Natural killer cell (primary cell): Measurements from ENCODE around the gene ANKRD44. TPM values are rescaled to one million over a fixed set of nuclear protein-coding genes. Genes with fewer than 3 reads are reported as not detected.
A peak's percentile ranks its signal among the peaks of the same experiment; 100 is the strongest.

Source experiments
- ATAC-seq, 3 donors: fragments of 150-1000 bp in 2 of 3; fragments of 200-7000 bp in 1 of 3; cut with Tn5 transposase; 1 replicate in 1 of 3; 2 replicates in 2 of 3; pipeline ENCODE4 v1.10.0; 2021; ENCODE audit warnings: mild to moderate bottlenecking in 2 of 3, moderate library complexity in 2 of 3
- DNase-seq, 2 donors: peaks; one replicate each; pipeline versions ENCODE4 v3.0.0 to v3.0.0-alpha.2; 2013 to 2021; ENCODE audit warnings: mixed read lengths in 1 of 2
- H3K27ac ChIP-seq: one replicate; pipeline ENCODE4 v1.5.1; 2013; ENCODE audit warnings: mild to moderate bottlenecking, low read length
- H3K27me3 ChIP-seq: one replicate; pipeline ENCODE4 v1.6.1; 2013; ENCODE audit warnings: low read length; ENCODE audit not compliant: control insufficient read depth, insufficient read depth
- H3K36me3 ChIP-seq: one replicate; pipeline ENCODE4 v1.6.1; 2013; ENCODE audit warnings: low read length; ENCODE audit not compliant: control insufficient read depth, insufficient read depth
- H3K4me1 ChIP-seq: one replicate; pipeline ENCODE4 v1.6.1; 2013; ENCODE audit warnings: low read length; ENCODE audit not compliant: control insufficient read depth, insufficient read depth
- H3K4me3 ChIP-seq: one replicate; pipeline ENCODE4 v1.5.1; 2013; ENCODE audit warnings: low read length
- H3K9me3 ChIP-seq: one replicate; pipeline ENCODE4 v1.6.1; 2013; ENCODE audit warnings: low read length; ENCODE audit not compliant: control insufficient read depth, insufficient read depth
- H3K27ac Mint-ChIP-seq, 2 donors: one replicate each; pipeline ENCODE4 v1.8.0; 2022; ENCODE audit warnings: mild to moderate bottlenecking in 2 of 2, mixed read lengths in 2 of 2, moderate library complexity in 1 of 2
- H3K27me3 Mint-ChIP-seq, 2 donors: one replicate each; pipeline ENCODE4 v1.8.0; 2022; ENCODE audit warnings: low read depth in 2 of 2, mixed read lengths in 2 of 2
- H3K36me3 Mint-ChIP-seq: one replicate; pipeline ENCODE4 v1.8.0; 2022; ENCODE audit warnings: mixed read lengths
- H3K4me1 Mint-ChIP-seq, 2 donors: one replicate each; pipeline ENCODE4 v1.8.0; 2022; ENCODE audit warnings: mixed read lengths in 2 of 2
- H3K4me3 Mint-ChIP-seq: one replicate; pipeline ENCODE4 v1.8.0; 2022; ENCODE audit warnings: mild to moderate bottlenecking, moderate library complexity, mixed read lengths
- H3K9me3 Mint-ChIP-seq, 2 donors: one replicate each; pipeline ENCODE4 v1.8.0; 2022; ENCODE audit warnings: mixed read lengths in 2 of 2
- WGBS: methylation state at CpG from one replicate; pipeline ENCODE4 v1.1.7; 2013; ENCODE audit warnings: missing lambda C conversion rate; ENCODE audit not compliant: insufficient coverage; 5-methylcytosine and 5-hydroxymethylcytosine counted together
- intact Hi-C: fragments of 100-400 bp; cut with micrococcal nuclease; formaldehyde crosslinking; loops from one replicate; pipeline ENCODE4 v1.14.2; 2022
- total RNA-seq, 4 donors: library from RNA; stranded (reverse); fragments of 120-200 nt in 1 of 4; gene quantifications; one replicate each; pipeline versions ENCODE4 v1.2.3 to v1.2.4, GENCODE V29; 2013 to 2022
- TF ChIP-seq, protein P1 (sequence below): fragments of 200-600 bp; IDR thresholded peaks from one replicate; pipeline ENCODE4 v1.8.0; 2022; ENCODE audit warnings: antibody characterized with exemption

The ANKRD44 gene
- total RNA-seq, 3 donors from 2014 or later (not counting 1 experiment from before 2014, with no cell fraction given), result 252 to 376 (median 311) TPM

DNA sequence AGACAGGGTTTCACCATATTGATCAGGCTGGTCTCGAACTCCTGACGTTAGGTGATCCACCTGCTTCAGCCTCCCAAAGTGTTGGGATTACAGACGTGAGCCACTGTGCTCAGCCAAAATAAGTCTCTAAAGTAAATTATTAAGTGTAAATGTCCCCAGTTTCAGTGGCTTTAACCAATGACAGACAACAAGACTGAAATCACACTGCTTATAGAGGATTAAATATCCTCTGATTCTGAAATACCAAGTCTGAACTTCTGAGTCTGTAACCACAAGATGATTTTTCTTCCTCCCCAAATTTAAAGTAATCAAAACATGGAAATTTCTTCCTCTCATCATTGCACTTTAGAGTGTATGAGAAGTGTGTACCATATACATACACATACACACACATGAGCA is 16.5 kb upstream of the ANKRD44 start:
- Histone ChIP-seq H3K27ac (no peak overlapping the region), H3K27me3 (no peaks in the 10 kb centered on the region), H3K36me3 (no peaks in the 10 kb centered on the region), H3K4me3 (no peak overlapping the region), H3K9me3 (no peaks in the 10 kb centered on the region), H3K4me1 (peaks cover 10% of the 10 kb centered on the region)
- Mint-ChIP-seq H3K9me3 (no peaks in the 10 kb centered on the region), H3K4me3 (no peak overlapping the region), H3K36me3 (no peaks in the 10 kb centered on the region), H3K27ac (no peak overlapping the region), H3K4me1 (peaks cover 28 to 35% of the 10 kb centered on the region in 2 donors), H3K27me3 (peaks cover 0 to 7% of the 10 kb centered on the region in 2 donors)
- intact Hi-C loops, result no loop called here
- DNase-seq (no peak), ATAC-seq (no peak)
- TF ChIP-seq, protein P1, sequence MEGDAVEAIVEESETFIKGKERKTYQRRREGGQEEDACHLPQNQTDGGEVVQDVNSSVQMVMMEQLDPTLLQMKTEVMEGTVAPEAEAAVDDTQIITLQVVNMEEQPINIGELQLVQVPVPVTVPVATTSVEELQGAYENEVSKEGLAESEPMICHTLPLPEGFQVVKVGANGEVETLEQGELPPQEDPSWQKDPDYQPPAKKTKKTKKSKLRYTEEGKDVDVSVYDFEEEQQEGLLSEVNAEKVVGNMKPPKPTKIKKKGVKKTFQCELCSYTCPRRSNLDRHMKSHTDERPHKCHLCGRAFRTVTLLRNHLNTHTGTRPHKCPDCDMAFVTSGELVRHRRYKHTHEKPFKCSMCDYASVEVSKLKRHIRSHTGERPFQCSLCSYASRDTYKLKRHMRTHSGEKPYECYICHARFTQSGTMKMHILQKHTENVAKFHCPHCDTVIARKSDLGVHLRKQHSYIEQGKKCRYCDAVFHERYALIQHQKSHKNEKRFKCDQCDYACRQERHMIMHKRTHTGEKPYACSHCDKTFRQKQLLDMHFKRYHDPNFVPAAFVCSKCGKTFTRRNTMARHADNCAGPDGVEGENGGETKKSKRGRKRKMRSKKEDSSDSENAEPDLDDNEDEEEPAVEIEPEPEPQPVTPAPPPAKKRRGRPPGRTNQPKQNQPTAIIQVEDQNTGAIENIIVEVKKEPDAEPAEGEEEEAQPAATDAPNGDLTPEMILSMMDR, result no peak
- 92% methylated on average over 3 of the region's 3 CpGs for WGBS

DNA sequence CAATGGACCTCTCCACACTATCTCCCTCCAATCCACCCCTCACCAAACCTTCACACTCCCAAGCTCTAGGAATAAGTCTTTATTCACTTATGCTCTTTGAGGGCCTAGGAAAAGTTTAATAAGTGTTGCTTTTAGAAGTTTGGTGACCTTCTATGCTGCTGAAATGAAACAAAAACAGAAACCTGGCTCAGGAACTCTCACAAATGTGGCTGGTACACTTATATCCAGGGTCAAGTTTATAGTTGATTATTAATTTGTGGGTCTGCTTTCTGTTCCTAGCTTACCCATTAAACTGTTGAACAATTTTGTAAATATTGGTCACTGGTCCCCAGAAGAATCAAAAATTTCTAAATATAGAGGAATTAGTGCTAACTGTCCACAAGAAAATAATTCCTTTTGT is 14.2 kb upstream of the ANKRD44 start:
- TF ChIP-seq, protein P1, result no peak
- Mint-ChIP-seq H3K4me3 (no peak overlapping the region), H3K27me3 (peaks cover 0 to 7% of the 10 kb centered on the region in 2 donors), H3K4me1 (peaks cover 28 to 35% of the 10 kb centered on the region in 2 donors), H3K27ac (no peak overlapping the region), H3K36me3 (no peaks in the 10 kb centered on the region), H3K9me3 (no peaks in the 10 kb centered on the region)
- ATAC-seq, result no peak
- Histone ChIP-seq H3K9me3 (no peaks in the 10 kb centered on the region), H3K4me3 (no peak overlapping the region), H3K27me3 (no peaks in the 10 kb centered on the region), H3K36me3 (no peaks in the 10 kb centered on the region), H3K4me1 (peaks cover 10% of the 10 kb centered on the region), H3K27ac (no peak overlapping the region)
- DNase-seq, result no peak
- intact Hi-C loops, result no loop called here

DNA sequence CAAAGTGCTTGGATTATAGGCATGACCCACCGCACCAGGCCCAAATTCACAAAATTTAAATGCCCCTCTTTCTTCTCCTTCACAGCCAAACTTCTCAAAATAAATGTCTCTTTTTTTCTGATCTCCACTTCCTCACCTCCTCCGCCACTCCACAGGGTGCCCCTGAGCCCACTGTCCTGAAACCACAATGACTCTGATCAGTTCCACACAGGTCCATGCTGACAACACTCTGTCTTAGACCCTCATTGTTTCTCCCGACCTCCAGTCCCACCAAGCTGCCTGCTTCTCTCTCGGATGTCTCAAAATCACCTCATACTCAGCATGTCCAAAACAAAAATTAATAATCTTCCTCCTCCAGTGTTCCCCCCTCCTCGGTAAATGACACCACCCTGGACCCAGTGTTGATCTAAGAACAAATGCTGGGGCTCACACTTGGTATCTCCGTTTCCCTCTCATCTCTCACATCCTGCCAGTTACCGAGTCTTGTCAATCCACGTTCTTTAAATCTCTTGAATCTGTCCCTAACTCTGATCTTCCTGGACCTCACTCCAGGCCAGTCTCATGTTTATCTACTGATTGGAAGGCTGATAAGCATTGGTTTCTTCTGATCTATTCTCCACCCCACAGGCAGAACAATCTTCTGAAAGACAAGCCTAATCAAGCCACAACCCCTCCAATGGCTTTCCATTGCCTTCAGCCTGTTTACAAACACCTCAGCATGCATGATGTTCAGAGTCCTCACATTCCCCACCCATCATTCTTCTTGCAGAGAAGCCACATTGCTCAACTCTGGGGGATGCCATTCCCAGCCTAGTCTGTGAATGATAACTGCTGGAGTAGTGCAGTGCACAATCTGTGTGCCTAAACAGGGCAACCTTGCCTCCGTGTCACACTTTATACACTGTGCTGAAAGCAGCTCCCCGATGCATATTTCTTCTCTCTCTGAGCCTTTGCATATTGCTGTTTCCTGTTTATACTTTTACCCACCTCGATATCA is 12.4 kb upstream of the ANKRD44 start:
- ATAC-seq (peak; percentile 61 to 72 (median 62)), DNase-seq (peak in 1 of 2 donors; percentile 59)
- H3K4me1 ChIP-seq, result peaks cover 10% of the 10 kb centered on the region
- H3K36me3 Mint-ChIP-seq, result no peaks in the 10 kb centered on the region
- H3K36me3 ChIP-seq, result no peaks in the 10 kb centered on the region
- no peaks in the 10 kb centered on the region for H3K27me3 ChIP-seq
- H3K4me1 Mint-ChIP-seq, result peaks cover 24 to 30% of the 10 kb centered on the region in 2 donors
- H3K9me3 Mint-ChIP-seq, result no peaks in the 10 kb centered on the region
- intact Hi-C loops, result no loop called here
- peak overlapping the region; percentile 28 for H3K27ac ChIP-seq
- TF ChIP-seq, protein P1, result no peak
- WGBS, result 27% methylated on average over 11 of the region's 11 CpGs
- no peak overlapping the region for H3K4me3 ChIP-seq
- peak overlapping the region; percentile 47 for H3K4me3 Mint-ChIP-seq
- peak overlapping the region; percentile 11 to 76 for H3K27ac Mint-ChIP-seq
- no peaks in the 10 kb centered on the region for H3K9me3 ChIP-seq
- H3K27me3 Mint-ChIP-seq, result peaks cover 0 to 7% of the 10 kb centered on the region in 2 donors
